ENCODE measurements around the gene CDC14A.
A peak's percentile ranks its signal among the peaks of the same experiment; 100 is the strongest.

The CDC14A gene

DNA sequence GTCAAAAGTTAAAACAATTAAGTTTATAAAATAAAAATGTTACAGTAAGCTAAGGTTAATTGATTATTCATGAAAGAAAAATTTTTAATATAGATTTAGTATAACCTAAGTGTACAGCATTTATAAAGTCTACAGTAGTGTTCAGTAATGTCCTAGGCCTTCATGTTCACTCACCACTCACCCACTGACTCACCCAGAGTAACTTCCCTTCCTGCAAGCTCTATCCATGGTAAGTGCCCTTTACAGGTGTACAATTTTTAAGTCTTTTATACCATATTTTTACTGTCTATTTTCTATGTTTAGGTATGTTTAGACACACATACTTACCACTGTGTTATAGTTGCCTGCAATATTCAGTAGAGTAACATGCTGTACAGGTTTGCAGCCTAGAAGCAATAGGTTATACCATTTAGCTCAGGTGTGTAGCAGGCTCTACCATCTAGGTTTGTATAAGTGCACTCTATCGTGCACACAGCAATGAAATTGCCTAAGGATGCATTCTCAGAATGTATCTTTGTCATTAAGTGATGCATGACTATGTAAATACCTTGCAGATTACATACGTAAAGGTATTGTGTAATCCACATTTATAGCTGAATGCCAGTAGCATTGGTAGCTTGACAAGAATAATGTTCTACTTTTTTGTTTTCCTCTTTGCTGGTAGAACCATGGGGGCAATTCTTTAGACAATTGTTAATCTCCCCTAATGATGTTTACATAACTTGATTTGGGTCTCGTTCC lies 149.9 kb downstream of the CDC14A start:
- no peak for DNase-seq

DNA sequence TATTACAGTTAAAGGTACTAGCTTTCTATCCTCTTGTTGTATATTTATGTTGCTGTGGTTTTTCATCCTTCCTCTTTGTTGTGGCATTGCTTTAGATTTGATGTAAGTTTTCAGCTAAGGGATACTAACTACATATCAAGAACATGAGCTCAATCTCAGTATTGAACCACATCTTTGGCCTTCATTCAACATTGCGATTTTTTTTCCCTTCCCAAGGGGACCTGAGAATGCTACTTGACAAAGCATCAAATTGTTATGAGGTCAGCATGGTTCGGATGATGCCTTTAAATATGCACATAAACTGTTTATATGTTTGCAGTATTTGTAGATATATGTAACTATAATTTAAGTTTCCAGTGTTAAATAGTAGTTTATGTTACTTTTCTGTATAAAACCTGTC lies 153.9 kb downstream of the CDC14A start:
- no peak for DNase-seq

DNA sequence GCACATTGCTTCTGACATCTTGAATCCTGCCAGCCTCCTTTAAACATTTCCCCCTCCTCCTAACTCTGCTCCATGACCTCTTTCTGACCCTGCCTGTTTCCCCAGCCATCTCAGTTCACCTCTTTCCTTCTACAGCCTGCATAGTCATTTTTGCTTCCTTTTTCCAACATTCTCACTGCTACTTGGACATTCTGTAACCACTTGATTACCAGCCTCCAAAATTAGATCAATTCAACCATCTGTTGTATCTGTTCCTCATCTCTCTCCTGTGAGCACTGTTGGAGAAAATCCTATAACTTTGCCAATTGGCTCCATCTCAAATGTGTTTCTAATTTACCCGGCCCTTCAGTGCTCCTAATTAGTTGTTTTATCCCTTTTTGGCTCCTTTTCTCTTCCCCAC lies 158.1 kb downstream of the CDC14A start:
- DNase-seq = no peak

DNA sequence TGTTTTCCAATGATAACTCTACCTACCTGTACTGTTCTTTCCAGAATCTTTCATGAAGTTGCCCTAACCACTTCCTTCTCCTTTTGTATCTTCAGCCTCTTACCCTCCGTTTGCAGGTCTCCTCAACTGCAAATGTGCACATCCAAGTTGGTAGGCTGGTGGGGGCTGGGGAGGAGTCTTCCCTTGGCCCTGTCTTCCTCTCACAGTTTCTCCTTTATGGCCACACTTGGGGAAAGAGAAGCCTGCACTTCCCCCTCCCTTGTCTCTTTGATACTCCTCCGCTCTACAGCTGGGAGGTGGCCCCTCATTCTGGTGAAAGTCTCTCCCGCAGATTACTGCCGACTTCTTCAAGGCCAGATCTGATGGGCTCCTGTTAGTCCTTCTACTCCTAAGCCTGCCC lies 158.8 kb downstream of the CDC14A start:
- no peak for DNase-seq

DNA sequence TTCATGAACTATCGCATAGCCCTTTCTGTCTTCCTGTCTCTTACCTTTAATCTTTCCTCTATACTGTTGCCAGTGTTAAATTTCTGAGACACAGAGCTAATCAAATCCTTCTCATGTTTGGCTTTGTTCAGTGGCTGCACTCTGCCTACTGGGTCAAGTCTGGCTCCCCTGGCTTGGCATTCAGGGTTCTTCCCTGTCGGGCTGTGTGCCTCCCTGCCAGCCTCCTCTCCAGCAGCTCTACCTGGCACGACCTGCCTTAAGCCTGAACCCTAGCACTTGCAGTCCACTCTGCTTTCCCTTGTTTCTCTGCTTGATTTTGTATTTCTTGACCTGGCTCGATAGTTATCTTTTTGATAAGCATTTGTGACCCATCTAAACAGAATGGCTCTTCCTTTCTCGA lies 159.5 kb downstream of the CDC14A start:
- no peak for DNase-seq

DNA sequence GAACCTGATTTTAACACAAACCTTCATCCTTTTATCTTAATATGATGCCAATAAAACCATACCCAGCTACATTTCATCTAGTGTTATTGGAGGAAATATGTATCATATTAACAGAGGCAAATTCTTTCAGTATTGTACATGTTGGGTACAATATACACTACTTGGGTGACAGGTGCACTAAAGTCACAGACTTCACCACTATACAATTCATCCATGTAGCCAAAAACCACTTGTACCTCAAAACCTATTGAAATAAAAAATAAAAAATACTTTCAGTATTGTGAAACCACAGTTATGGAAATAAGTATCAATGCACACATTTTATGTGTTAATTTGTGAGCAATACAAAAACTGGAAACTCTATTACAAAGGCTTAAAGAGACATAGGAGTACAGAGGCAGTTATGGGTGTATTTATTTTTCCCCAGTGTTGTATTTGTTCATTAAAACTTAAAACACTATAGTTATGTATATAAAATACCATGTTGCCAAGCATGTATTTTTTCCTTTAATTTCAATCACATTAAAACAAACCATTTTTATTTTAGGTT lies 160.6 kb downstream of the CDC14A start:
- DNase-seq = no peak

DNA sequence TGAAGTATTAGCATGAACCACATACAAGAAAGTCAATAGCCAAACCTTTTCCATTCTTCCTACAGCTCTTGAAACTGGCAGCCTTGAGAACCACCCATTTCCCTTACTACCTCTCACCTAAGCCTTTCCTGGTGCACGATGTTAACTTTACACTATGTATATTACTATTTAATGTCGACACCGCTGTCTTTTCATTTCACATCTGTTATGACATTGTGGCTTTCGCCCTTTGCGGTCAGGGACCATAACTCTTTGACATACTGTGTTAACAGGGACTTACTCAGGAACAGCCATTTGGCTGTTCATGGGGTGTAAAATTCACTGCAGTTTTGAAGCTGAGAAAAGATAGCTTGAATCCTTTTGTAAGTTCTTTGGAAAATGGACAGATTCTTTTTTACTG lies 164.6 kb downstream of the CDC14A start:
- DNase-seq = no peak

DNA sequence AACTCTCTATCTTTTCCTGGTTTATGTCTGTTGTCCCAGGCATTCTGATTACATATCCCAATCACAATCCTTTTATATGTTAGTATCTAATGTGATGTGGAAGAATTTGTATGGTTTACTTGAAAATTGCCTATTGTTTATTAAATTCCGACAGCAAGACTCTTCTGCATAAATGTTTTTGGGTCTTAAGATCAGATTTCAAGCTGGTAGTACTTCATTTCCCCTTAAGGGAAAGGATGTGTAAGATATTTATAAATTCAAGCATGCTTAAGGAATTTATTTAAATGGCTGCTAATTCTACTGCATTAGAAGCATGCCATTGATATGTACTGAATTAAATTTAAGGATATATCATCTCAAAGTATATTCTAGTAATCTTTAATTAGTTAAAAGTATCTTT lies 165.2 kb downstream of the CDC14A start:
- DNase-seq = no peak

DNA sequence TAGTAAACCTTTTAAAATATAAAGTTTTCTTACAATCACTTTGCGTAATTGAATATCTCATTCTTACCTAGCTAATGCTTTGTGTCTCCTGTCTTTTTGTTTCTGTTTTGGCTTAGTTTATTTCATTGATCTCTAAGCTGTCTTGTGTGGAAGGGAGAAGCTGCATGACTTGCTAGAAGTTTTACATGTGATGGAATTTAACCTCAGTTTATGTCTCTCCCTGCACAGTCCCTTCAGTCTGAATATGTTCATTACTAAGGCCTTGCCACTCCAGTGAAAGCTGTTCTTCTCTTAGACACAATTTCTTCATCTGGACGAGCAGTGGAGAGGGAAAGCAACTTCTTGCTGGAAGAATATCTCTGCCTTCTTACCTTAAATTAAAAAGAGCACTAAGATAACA lies 165.7 kb downstream of the CDC14A start:
- DNase-seq = no peak

DNA sequence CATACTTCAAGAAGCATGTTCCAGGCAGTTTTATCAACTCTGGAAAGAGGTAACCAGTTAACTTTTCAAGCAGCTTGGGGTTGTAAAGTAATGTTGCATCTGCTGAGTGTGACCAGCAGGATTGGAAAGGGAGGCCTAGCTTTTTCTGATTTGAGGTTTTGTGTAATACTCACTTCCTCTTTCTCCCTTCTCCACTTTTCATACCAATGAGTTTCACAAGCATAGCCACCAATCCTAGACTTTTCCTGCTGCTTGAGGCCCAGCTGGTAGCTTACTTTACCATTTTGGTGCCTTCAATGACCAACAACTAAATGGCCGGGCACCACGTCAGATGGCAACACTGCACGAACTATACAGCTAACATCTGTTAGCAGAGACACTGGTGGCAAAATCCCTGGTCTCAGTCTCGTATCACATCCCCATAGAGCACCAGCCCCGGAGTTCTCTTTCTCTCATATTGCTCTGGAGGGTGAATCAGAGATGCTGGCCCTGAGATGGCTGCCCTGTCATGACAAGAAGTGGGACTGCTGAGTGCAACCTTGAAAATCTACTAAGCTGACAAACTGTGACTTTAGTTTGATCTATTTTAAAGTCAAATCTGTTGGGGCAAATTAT lies 170.8 kb downstream of the CDC14A start:
- no peak for DNase-seq

DNA sequence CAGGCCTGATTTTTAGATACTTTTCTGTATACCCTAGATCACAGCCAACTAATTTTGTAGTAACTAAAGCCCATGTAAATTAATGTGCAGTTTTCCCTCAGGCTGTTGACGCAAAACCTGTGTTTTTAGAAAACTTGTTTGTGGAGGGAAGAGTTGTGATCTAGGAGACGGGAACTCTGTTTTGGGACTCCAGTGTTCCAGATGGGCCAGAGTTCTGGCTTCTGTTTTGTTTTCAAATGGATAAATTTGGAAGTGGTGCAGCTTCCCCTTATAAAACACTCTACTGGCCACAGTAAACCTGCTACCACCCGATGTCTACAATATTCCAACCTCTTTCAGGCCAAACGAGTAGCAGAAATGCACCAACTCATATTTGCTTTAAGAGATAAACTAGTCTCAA lies 172.0 kb downstream of the CDC14A start:
- DNase-seq = no peak

DNA sequence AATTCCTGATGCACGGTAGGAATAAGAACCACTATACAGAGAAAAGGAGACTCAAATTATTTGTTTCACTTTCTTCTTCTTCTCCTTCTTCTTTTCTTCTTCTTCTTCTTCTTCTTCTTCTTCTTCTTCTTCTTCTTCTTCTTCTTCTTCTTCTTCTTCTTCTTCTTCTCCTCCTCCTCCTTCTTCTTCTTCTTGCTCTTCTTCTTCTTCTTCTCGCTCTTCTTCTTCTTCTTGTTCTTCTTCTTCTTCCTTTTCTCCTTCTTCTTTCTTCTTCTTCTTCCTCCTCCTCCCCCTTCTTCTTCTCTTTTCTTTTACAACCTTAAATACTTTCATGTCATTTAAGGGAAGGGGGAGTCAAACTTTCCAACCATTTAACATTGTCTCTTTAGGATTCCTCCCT lies 174.6 kb downstream of the CDC14A start:
- no peak for DNase-seq

DNA sequence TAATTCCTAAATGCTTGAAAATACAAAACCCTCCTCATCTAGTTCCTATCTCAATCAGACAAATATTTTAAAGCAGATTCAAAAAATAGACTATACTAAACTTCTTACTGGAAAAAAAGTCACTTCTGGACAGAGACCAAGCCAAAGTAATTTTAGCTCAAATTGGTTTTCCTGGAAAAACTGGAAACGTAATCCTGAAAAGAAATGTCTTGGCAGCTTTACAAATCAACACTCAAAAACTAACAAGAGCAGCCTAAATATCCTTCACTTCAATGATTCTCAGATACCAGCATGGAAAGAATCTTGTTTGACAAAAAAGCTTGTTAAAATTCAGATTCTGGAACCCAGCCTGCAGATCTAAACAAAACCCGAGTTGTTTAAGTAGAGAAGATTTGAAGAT lies 176.6 kb downstream of the CDC14A start:
- DNase-seq = no peak

DNA sequence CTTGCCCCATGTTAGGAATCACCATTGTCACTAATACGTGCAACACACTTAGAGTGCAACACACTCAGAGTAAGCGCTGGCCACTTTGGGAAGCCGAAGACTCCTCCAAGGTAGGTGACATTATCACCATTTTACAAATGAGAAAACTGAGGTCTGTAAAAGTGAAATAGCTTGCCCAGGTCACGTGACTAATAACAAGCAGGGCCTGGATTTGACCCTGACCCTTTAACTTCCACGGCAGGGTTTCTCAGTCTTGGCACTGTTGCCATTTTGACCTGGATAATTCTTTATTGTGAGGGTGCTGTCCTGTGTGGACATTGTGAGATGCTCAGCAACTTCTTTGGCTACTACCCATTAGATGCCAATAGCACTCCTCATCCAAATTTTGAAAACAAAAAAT lies 177.8 kb downstream of the CDC14A start:
- no peak for DNase-seq

DNA sequence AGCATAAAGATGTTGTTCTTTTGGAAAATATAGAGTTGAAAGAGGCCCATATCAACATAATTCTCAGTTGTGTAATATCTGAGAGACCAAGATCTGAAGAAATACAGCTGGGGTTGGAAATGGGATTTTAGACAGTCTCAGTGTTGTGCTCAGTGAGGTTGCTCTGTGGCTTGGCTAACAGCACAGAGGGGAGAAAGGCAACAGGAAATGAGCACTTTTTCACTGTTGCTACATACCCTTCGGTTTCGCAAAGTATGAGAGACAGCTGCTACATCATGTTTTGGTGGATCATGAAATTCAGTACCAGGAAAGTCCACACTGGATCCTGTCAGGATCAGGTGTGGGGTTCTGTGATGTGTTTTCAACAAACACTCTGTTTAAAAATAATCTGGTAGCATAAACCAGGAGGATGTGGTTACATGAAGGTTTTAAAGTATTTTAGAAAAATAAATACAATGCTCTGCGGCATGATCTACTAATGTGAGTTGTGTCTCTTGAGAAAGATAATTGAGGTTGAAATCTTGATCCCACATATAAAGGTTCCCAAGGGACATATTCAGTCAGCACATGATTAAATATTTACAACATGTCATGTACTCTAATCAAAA lies 178.7 kb downstream of the CDC14A start:
- DNase-seq = no peak

DNA sequence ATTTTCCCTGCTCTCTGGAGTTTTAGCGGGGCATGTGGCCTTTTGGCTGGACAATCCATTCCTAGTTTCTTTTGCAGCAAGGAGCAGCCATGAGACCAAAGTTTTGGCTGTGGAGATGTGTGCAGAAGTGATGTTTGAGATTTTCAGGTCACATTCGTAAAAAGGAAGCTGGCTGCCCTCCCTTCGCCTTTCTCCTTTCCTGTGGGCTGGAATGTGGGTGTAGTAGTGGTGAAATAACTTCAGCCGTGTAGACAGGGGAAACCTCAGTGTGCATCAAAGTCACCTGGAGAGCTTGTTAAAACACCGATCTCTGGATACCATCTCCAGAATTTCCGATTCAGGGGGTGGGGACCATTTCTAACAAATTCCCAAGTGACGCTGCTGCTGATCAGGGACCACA lies 180.3 kb downstream of the CDC14A start:
- no peak for DNase-seq

DNA sequence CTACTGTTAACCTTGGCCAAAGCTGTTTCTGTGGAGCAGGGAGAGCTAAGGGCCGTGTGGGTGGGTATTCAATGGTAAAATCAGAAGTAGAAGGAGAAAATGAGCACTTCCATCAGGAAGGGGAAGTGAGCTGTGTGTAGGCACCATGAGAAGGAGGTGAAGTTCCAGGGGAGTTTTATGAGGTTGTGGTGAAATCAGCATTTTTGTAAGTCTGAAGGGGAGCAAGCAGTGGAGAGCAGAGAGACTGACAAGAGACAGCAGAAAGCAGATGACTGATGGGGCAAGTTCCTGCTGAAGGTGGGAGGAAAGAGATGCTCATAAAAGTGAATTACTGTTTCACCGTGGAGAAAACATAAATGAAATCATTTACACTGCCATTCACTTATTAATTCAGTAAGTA lies 183.0 kb downstream of the CDC14A start:
- no peak for DNase-seq

DNA sequence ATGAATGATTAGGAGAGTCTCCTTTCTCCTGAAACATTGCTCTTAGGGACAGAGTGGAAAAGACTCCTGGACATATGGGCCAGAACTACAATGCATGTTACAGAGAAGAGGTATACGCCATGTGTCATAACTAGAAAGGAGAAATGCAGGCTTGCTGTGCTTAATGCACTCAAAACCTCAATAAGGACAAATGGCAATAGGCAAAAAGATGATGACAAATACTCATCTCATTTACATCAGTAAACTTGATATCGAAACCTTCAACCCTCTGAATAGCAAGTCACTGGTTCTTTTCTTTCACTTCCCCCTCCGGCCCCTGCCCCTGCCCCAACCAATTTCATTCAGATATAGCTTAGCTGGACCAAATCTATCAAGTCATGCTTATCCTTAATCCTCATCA lies 183.7 kb downstream of the CDC14A start:
- DNase-seq = no peak

DNA sequence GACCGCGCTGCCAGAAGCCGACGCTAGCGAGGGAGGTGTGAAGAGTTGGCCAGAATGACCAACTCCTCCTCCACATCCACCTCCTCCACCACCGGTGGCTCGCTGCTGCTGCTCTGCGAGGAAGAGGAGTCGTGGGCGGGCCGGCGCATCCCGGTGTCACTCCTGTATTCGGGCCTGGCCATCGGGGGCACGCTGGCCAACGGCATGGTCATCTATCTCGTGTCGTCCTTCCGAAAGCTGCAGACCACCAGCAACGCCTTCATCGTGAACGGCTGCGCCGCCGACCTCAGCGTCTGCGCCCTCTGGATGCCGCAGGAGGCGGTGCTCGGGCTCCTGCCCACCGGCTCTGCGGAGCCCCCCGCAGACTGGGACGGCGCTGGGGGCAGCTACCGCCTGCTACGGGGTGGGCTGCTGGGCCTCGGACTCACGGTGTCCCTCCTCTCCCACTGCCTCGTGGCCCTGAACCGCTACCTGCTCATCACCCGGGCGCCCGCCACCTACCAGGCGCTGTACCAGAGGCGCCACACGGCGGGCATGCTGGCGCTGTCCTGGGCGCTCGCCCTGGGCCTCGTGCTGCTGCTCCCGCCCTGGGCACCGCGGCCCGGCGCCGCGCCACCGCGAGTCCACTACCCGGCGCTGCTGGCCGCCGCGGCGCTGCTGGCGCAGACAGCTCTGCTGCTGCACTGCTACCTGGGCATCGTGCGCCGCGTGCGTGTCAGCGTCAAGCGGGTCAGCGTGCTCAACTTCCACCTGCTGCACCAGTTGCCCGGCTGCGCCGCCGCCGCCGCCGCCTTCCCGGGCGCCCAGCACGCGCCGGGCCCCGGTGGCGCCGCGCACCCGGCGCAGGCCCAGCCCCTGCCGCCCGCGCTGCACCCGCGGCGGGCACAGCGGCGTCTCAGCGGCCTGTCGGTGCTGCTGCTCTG lies 186.9 kb downstream of the CDC14A start:
- DNase-seq = peak; percentile 43

DNA sequence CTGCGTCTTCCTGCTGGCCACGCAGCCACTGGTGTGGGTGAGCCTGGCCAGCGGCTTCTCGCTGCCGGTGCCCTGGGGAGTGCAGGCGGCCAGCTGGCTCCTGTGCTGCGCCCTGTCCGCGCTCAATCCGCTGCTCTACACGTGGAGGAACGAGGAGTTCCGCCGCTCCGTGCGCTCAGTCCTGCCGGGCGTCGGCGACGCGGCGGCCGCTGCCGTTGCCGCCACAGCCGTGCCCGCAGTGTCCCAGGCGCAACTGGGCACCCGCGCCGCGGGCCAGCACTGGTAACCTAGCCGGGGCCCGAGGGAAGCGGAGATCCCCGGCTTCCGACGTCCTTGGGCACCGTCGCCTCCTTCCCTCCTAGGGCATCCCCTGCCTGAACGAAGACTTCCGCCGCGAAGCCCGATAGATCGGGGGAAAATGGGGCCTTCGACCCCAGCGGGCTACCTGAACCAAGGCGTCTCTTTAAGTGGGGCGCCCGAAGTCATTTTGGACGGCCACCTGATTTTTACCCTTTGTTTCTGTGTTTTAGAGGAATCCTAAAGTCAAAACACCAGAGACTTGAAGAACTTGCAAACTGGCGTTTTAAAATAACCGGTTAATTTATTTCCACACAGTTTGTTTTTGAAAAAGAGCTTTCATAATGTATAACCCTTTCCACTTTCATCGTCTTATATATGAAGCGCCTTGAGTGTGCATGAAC lies 187.7 kb downstream of the CDC14A start:
- peak; percentile 35 for DNase-seq

DNA sequence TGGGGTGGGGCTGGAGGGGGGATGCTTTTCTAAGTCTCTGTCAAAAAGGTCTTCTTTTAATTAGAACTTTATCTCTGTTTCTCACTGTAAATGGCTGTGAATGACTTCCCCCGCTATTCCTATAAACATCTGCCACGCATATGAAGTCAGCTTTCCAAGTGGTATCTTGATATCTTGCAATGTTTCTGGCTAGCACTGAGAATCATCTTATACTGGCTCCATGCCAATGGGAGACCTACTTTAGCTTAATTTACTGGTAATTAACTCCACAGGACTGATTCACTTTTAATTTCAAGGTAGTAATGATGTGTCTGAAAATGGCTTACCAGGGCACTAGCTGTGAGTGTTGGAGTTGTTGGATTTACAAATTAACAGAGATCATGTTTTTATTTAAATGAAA lies 190.0 kb downstream of the CDC14A start:
- no peak for DNase-seq

DNA sequence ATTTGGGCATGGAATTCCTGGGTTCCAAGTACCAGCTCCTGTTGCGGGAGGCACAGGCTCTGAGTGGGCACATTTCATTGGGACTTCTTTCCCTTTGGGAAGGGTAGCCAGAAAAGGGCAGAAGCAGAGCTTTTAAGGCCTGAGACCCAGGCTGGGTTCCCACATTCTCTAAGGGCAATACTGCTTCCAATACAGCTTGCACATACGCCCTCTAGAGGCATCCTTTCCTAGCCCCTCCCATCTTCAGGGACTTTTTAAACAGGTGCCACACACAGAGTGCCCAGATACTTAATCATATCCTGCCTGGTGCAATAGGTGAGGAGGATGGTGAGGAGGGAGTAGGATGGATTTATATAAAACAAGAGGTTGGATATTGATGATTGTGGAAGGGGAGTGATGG lies 191.3 kb downstream of the CDC14A start:
- no peak for DNase-seq

DNA sequence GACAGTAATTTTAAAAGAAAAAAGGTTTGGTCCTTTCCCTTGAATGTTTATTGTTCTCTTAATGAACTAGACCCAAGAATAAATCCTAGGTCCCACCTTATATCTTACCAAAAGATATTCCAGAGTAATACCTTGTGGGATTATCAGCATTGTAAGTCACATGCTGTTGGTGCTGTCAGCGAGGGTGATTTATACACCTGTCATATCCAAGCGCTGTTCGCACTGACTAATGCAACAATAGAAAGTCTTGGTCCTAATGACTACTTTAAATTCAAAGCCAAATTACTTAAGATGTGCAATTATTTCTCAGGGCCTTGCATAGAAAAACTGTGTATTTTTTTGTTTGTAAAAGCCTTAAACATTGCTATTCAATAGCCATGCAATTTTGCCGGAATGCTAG lies 192.5 kb downstream of the CDC14A start:
- no peak for DNase-seq
